ENCODE results near the gene MRPS7. TPM values are rescaled to one million over a fixed set of nuclear protein-coding genes. Genes with fewer than 3 reads are reported as not detected.
"Not testable (repeated sequence)": the region's sequence is repeated elsewhere in the genome, so short reads cannot be mapped to it uniquely, and the experiment has no call there.

The MRPS7 gene
- polyA plus RNA-seq, 3 donors = 26.7 to 122 (median 101) TPM

DNA sequence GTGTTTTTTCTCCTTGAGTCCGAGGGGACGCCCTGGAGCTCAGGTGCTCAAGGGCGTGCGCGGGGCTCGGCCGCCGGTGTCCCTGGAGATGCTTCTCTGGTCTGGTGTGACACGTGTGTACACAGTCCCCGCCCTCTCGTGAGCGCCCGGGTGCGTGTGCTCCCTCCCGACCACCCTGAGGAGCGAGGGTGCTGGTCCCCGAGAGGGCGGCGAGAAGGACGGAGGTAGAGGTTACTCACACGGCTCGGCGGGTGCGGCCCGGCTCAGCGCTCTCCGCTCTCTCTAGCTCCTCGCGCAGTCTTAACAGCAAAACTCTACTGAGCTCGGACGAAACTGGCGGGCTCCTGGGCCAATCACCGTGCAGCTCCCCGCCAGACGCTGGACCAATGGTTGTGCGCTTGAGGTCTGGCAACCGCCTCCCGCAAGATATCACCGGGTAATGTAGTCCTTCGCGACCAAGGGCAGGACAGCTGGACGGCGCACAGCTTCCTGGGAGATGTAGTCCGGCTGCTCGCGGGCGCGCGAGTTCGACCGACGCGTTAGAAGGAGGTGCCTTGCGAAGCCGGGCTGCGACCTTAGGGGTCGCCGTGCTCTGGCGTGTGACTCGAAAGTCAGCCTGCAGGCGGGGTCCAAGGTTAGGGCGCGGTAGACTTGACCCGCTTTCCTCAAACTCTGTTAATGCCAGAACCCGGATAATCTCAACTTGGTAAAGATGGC is 27.6 kb downstream of the MRPS7 start, which contains the start of gene SLC25A19:
Gene SLC25A19, minus strand, starts transcription at position 319 of the 717 bp plus-strand sequence. CDS start 2,669 bp downstream, outside the sequence.
- Mint-ChIP-seq H3K4me3 (peak within 1 kb of the TSS; percentile 91 to 96), H3K27me3 (ENCODE audit: low read depth in 3 of 3) (no peaks in the 10 kb centered on the region), H3K27ac (peak within 1 kb of the TSS; percentile 100), H3K36me3 (peaks cover 12 to 21% of the 10 kb centered on the region in 2 donors), H3K9me3 (no peaks in the 10 kb centered on the region), H3K4me1 (peaks cover 42% of the 10 kb centered on the region)
- DNase-seq = peak; percentile 97 to 98 (median 97)
- Histone ChIP-seq H3K36me3 (replicated peaks in 1 of 2; ENCODE audit: control insufficient read depth in 1 of 2, insufficient read depth in 2 of 2, low read length in 2 of 2) (peaks cover 18 to 26% of the 10 kb centered on the region in 2 donors), H3K9me3 (replicated peaks in 1 of 2; ENCODE audit: control insufficient read depth in 1 of 2, insufficient read depth in 1 of 2, low read length in 2 of 2) (no peaks in the 10 kb centered on the region), H3K4me1 (ENCODE audit: control insufficient read depth in 1 of 2, insufficient read depth in 2 of 2, low read length in 2 of 2) (peaks cover 44 to 47% of the 10 kb centered on the region in 2 donors), H3K4me2 (replicated peaks; ENCODE audit: extremely low read depth, low read length, poor library complexity, severe bottlenecking) (peak within 1 kb of the TSS; percentile 100), H3K4me3 (replicated peaks in 1 of 3; ENCODE audit: low read depth in 2 of 3, low read length in 3 of 3) (peak within 1 kb of the TSS; percentile 52 to 96 (median 92)), H4K20me1 (ENCODE audit: insufficient read depth, low read length) (peaks cover 17% of the 10 kb centered on the region), H3K9ac (ENCODE audit: insufficient read depth, low read length, poor library complexity, severe bottlenecking) (peak within 1 kb of the TSS; percentile 97), H3K27me3 (ENCODE audit: control insufficient read depth in 2 of 2, insufficient read depth in 2 of 2, low read length in 2 of 2) (no peaks in the 10 kb centered on the region), H2AFZ (ENCODE audit: insufficient read depth, low read depth, low read length, poor library complexity, severe bottlenecking) (peak within 1 kb of the TSS; percentile 87), H3K79me2 (ENCODE audit: insufficient read depth, low read length) (peaks cover 66% of the 10 kb centered on the region), H3K27ac (ENCODE audit: low read depth in 1 of 2, low read length in 2 of 2) (peak within 1 kb of the TSS; percentile 98 to 100)
- intact Hi-C loops (cut with micrococcal nuclease) = loop anchor here in 1 of 2 donors (2.0 to 5.0 kb wide), 2 partner anchors 103 to 124 kb away; no protein-coding TSS in a partner anchor
- under 1% methylated on average over 61 of the region's 65 CpGs for WGBS (ENCODE audit: insufficient coverage)
- TF ChIP-seq CTCF (IDR thresholded peaks at IDR 0.05) = no peak

DNA sequence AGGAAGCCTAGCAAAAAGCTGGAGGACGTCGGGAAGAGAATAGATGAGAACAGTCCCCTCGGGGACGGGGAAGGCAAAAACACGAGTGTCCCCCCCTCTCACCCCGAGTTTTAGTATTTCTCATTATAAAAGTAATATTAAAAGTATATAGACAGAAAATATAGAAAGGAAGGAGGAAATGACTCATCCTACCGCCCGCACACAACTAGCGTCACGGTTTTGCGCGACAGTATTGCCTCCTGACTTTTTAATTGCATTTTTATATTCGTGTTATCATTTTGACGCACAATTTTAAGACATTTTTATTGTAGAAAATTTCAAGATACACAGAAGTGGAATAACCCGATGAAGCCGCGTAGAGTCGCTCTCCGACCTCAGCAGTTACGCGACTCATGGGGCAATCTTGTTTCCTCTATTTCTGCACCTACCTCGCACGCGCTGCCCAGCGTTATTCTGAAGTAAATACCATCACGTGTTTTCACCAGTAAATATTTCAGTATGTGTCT is 28.2 kb downstream of the MRPS7 start:
- no peaks in the 10 kb centered on the region for H3K27me3 ChIP-seq (ENCODE audit: control insufficient read depth in 2 of 2, insufficient read depth in 2 of 2, low read length in 2 of 2)
- peaks cover 67% of the 10 kb centered on the region for H3K79me2 ChIP-seq (ENCODE audit: insufficient read depth, low read length)
- intact Hi-C loops (cut with micrococcal nuclease) = loop anchor here (1.0 to 5.0 kb wide), 5 partner anchors 33 to 123 kb away; partner anchors contain the start of gene GRB2 (in 1 of the 2)
- peak overlapping the region; percentile 100 for H3K27ac Mint-ChIP-seq
- H3K9ac ChIP-seq (ENCODE audit: insufficient read depth, low read length, poor library complexity, severe bottlenecking) = peak overlapping the region; percentile 97
- H3K36me3 Mint-ChIP-seq = peaks cover 12 to 21% of the 10 kb centered on the region in 2 donors
- peak; percentile 71 for TF ChIP-seq CTCF (IDR thresholded peaks at IDR 0.05)
- peak overlapping the region; percentile 91 to 96 for H3K4me3 Mint-ChIP-seq
- peaks cover 0 to 1% (median 0%) of the 10 kb centered on the region in 7 donors for H3K9me3 Mint-ChIP-seq
- no peaks in the 10 kb centered on the region for H3K9me3 ChIP-seq (replicated peaks in 1 of 2; ENCODE audit: control insufficient read depth in 1 of 2, insufficient read depth in 1 of 2, low read length in 2 of 2)
- peaks cover 17% of the 10 kb centered on the region for H4K20me1 ChIP-seq (ENCODE audit: insufficient read depth, low read length)
- no peaks in the 10 kb centered on the region for H3K27me3 Mint-ChIP-seq (ENCODE audit: low read depth in 3 of 3)
- H3K27ac ChIP-seq (ENCODE audit: low read depth in 1 of 2, low read length in 2 of 2) = peak overlapping the region; percentile 98 to 100
- peaks cover 48% of the 10 kb centered on the region for H3K4me1 Mint-ChIP-seq
- peaks cover 17 to 21% of the 10 kb centered on the region in 2 donors for H3K36me3 ChIP-seq (replicated peaks in 1 of 2; ENCODE audit: control insufficient read depth in 1 of 2, insufficient read depth in 2 of 2, low read length in 2 of 2)
- H3K4me1 ChIP-seq (ENCODE audit: control insufficient read depth in 1 of 2, insufficient read depth in 2 of 2, low read length in 2 of 2) = peaks cover 50 to 53% of the 10 kb centered on the region in 2 donors
- peak; percentile 90 to 91 (median 91) for DNase-seq
- H3K4me2 ChIP-seq (replicated peaks; ENCODE audit: extremely low read depth, low read length, poor library complexity, severe bottlenecking) = peak overlapping the region; percentile 100
- WGBS (ENCODE audit: insufficient coverage) = 1% methylated on average over 7 of the region's 26 CpGs
- H2AFZ ChIP-seq (ENCODE audit: insufficient read depth, low read depth, low read length, poor library complexity, severe bottlenecking) = peak overlapping the region; percentile 54
- peak overlapping the region; percentile 52 to 96 (median 92) for H3K4me3 ChIP-seq (replicated peaks in 1 of 3; ENCODE audit: low read depth in 2 of 3, low read length in 3 of 3)

DNA sequence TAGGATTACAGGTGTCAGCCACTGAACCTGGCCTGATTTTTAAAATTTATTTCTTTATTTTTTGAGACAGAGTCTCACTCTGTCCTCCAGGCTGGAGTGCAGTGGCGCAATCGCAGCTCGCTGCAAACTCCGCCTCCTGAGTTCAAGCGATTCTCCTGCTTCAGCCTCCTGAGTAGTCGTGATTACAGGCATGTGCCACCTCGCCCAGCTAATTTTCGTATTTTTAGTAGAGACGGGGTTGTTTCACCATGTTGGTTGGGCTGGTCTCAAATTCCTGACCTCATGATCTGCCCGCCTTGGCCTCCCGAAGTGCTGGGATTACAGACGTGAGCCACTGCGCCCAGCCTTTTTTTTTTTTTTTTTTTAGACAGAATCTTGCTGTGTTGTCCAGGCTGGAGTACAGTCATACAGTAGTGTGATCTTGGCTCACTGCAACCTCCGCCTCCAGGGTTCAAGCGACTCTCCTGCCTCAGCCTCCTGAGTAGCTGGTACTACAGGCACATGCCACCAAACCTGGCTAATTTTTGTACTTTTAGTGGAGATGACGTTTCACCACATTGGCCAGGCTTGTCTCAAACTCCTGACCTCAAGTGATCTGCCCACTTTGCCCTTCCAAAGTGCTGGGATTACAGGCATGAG is 31.2 kb downstream of the MRPS7 start:
- not testable (repeated sequence) for H3K36me3 ChIP-seq (replicated peaks in 1 of 2; ENCODE audit: control insufficient read depth in 1 of 2, insufficient read depth in 2 of 2, low read length in 2 of 2); H2AFZ ChIP-seq (ENCODE audit: insufficient read depth, low read depth, low read length, poor library complexity, severe bottlenecking); H4K20me1 ChIP-seq (ENCODE audit: insufficient read depth, low read length); H3K4me3 Mint-ChIP-seq; H3K27me3 Mint-ChIP-seq (ENCODE audit: low read depth in 3 of 3); H3K9me3 ChIP-seq (replicated peaks in 1 of 2; ENCODE audit: control insufficient read depth in 1 of 2, insufficient read depth in 1 of 2, low read length in 2 of 2); H3K27me3 ChIP-seq (ENCODE audit: control insufficient read depth in 2 of 2, insufficient read depth in 2 of 2, low read length in 2 of 2); H3K9me3 Mint-ChIP-seq; H3K4me2 ChIP-seq (replicated peaks; ENCODE audit: extremely low read depth, low read length, poor library complexity, severe bottlenecking); H3K36me3 Mint-ChIP-seq
- H3K27ac Mint-ChIP-seq = peak overlapping the region; percentile 90 to 100 (median 94)
- DNase-seq = peak; percentile 70 to 75 (median 71)
- WGBS (ENCODE audit: insufficient coverage) = 33% methylated on average over 3 of the region's 16 CpGs
- Histone ChIP-seq H3K4me1 (ENCODE audit: control insufficient read depth in 1 of 2, insufficient read depth in 2 of 2, low read length in 2 of 2) (peaks cover 80 to 83% of the 10 kb centered on the region in 2 donors), H3K4me3 (replicated peaks in 1 of 3; ENCODE audit: low read depth in 2 of 3, low read length in 3 of 3) (peak overlapping the region in 1 of 3 experiments; percentile 17), H3K27ac (ENCODE audit: low read depth in 1 of 2, low read length in 2 of 2) (peak overlapping the region; percentile 87 to 98), H3K79me2 (ENCODE audit: insufficient read depth, low read length) (peaks cover 42% of the 10 kb centered on the region), H3K9ac (ENCODE audit: insufficient read depth, low read length, poor library complexity, severe bottlenecking) (peak overlapping the region; percentile 56)
- intact Hi-C loops (cut with micrococcal nuclease) = loop anchor here in 1 of 2 donors (5.0 kb wide), 1 partner anchor 34 kb away; no protein-coding TSS in a partner anchor
- peaks cover 64% of the 10 kb centered on the region for H3K4me1 Mint-ChIP-seq
